ENCODE results near the gene LRCH3. TPM values are rescaled to one million over a fixed set of nuclear protein-coding genes. Genes with fewer than 3 reads are reported as not detected.

LRCH3 gene
- total RNA-seq (2016; rRNA removed; fragmentation: Illumina TruSeq; extraction: Trizol), result 25.5 and 37.8 TPM in 2 replicates
- 218 and 232 TPM in 2 replicates for total RNA-seq (2016; cell fraction: cytosol; rRNA removed; fragmentation: Illumina TruSeq; extraction: Trizol; ENCODE audit: low read depth)
- 24.4 and 24.7 TPM in 2 replicates for total RNA-seq (2016; cell fraction: insoluble cytoplasmic fraction; rRNA removed; fragmentation: Illumina TruSeq; extraction: Trizol)
- 46.4 and 46.7 TPM in 2 replicates for total RNA-seq (2016; cell fraction: membrane; rRNA removed; fragmentation: Illumina TruSeq; extraction: Trizol)
- 44.1 and 49.3 TPM in 2 replicates for total RNA-seq (2016; cell fraction: nucleus; rRNA removed; fragmentation: Illumina TruSeq; extraction: Trizol)
- 96.6 and 103 TPM in 2 replicates for polyA plus RNA-seq (2011; rRNA removed)
- polyA plus RNA-seq (2011; cell fraction: cytosol; rRNA removed), result 28.4 and 40.4 TPM in 2 replicates
- 91.5 and 98.6 TPM in 2 replicates for polyA plus RNA-seq (2011; cell fraction: nucleus; rRNA removed)
- 19.7 TPM in 2 replicates for polyA plus RNA-seq (2012)
- polyA plus RNA-seq (2016; cell fraction: cytosol; fragmentation: Illumina TruSeq; extraction: Trizol; ENCODE audit: low read depth), result 1.0 and 1.9 TPM in 2 replicates
- 21.2 and 31.8 TPM in 2 replicates for polyA plus RNA-seq (2016; cell fraction: insoluble cytoplasmic fraction; fragmentation: Illumina TruSeq; extraction: Trizol; ENCODE audit: low read depth)
- polyA plus RNA-seq (2016; cell fraction: membrane; fragmentation: Illumina TruSeq; extraction: Trizol; ENCODE audit: low read depth), result 4.6 and 5.7 TPM in 2 replicates
- polyA plus RNA-seq (2016; cell fraction: nucleus; fragmentation: Illumina TruSeq; extraction: Trizol; ENCODE audit: insufficient read depth, low read depth), result 50.6 and 53.6 TPM in 2 replicates
- 101 and 103 TPM in 2 replicates for polyA minus RNA-seq (2011; rRNA and poly(A)+ RNA removed; ENCODE audit: low replicate concordance)
- polyA minus RNA-seq (2011; cell fraction: cytosol; rRNA and poly(A)+ RNA removed), result 46.1 and 64.4 TPM in 2 replicates
- 104 and 122 TPM in 2 replicates for polyA minus RNA-seq (2011; cell fraction: nucleus; rRNA and poly(A)+ RNA removed)
- percentile 83 among the genes with signal in this experiment for Bru-seq, nascent RNA
- percentile 84 among the genes with signal in this experiment for BruChase-seq, experiment 1, labeled RNA remaining after a 6-hour chase
- BruChase-seq, experiment 2, labeled RNA remaining after a 2-hour chase, result percentile 88 among the genes with signal in this experiment
- long read RNA-seq, experiment 1, partial matches to known transcripts, result 1 of 5 reads
- long read RNA-seq, experiment 1, other reads (novel, unspliced or antisense), result 4 of 5 reads
- long read RNA-seq, experiment 2, partial matches to known transcripts, result 0 of 14 reads
- long read RNA-seq, experiment 2, other reads (novel, unspliced or antisense), result 14 of 14 reads

DNA sequence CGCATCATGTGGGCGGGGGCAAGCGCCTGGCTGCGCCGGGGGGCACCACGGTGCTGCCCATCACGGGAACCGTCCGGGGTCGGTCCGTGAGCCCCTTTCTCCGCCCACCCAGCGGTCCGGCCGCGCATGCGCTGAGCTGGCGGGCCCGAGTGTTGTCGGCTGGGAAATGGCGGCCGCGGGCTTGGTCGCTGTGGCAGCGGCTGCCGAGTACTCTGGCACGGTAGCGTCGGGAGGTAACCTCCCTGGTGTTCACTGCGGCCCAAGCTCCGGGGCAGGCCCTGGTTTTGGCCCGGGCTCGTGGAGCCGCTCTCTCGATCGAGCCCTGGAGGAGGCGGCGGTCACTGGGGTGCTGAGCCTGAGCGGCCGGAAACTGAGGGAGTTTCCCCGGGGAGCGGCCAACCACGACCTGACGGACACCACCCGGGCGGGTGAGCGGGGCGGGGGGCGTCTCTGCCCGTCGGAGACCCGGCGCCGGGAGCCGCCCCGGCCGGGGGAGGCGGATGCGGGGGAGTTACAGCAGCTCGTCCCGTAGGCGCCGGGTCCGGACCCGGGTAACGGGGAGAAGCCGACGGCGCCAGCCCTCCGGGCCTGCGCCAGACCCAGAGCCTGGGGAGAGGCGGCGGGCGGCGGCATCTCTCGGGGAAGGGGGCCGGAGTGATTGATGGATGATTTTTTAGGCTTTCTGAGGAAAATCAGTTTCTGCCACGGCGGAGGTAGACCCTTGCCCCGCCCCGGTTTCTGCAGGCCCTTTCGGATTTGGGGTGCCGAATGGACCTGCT lies at the start of gene LRCH3:
LRCH3 (plus strand) TSS at position 142 of the 779 bp plus-strand sequence; CDS start at position 167, 25 bp downstream.
- H3K4me3 ChIP-seq (replicated peaks in 1 of 3; ENCODE audit: insufficient read depth in 1 of 3, low read depth in 2 of 3, low read length in 3 of 3), result peak within 1 kb of the TSS; percentile 92 to 100 (median 96)
- DNase-seq (ENCODE audit: low spot score) (peak; percentile 56), FAIRE-seq (no peak), ATAC-seq (peak; percentile 86)
- peaks cover 52% of the 10 kb centered on the region for H3K4me1 ChIP-seq (ENCODE audit: insufficient read depth, low read length)
- BruUV-seq (replicated peaks), result no TSS peak
- H2AFZ ChIP-seq (ENCODE audit: low read length), result no peak within 1 kb of the TSS
- H3K27ac ChIP-seq (ENCODE audit: extremely low read length, insufficient read depth, low read length), result peak within 1 kb of the TSS; percentile 93
- H3K9me3 ChIP-seq (ENCODE audit: low read length), result no peaks in the 10 kb centered on the region
- in situ Hi-C loops (cut with HindIII; ENCODE audit: extremely low pct_ligation_motif_present, low pct_unique_long_range_greater_than_20kb), result no loop called here
- H4K20me1 ChIP-seq (ENCODE audit: insufficient read depth, low read length), result peaks cover 13% of the 10 kb centered on the region; the same call in 1 of the 2 replicates
- WGBS (ENCODE audit: low lambda C conversion rate), result 2% methylated on average over 15 of the region's 83 CpGs
- peak within 1 kb of the TSS; percentile 85 for H3K4me2 ChIP-seq (ENCODE audit: low read depth, low read length)
- no peaks in the 10 kb centered on the region; a peak in 1 of 5 replicates for H3K27me3 ChIP-seq (ENCODE audit: control insufficient read depth in 1 of 2, insufficient read depth in 2 of 2, low read length in 2 of 2)
- no peaks in the 10 kb centered on the region; a peak in 1 of 5 replicates for H3K36me3 ChIP-seq (replicated peaks in 1 of 2; ENCODE audit: control insufficient read depth in 1 of 2, insufficient read depth in 2 of 2, low read length in 2 of 2)
- H3K9ac ChIP-seq (ENCODE audit: insufficient read depth, low read depth, low read length), result peak within 1 kb of the TSS; percentile 97
- intact Hi-C loops (cut with micrococcal nuclease; ENCODE audit: unreplicated experiment), result loop anchor here (5.0 kb wide), 1 partner anchor 39 kb away; no protein-coding TSS in a partner anchor
- H3K79me2 ChIP-seq (ENCODE audit: insufficient read depth, low read length), result peaks cover 46% of the 10 kb centered on the region
- POLR2A ChIA-PET, result interaction anchor here (0.7 to 1.7 kb wide), 4 partner anchors 29 to 201 kb away, joined by 3 to 15 read pairs (median 4); no protein-coding TSS in a partner anchor
- CTCF ChIA-PET (ENCODE audit: low intra/inter-chr PET ratio, low total read pairs), result no interaction called here
- TF ChIP-seq TSC22D2 (CRISPR knock-in tag; IDR thresholded peaks at IDR 0.05; ENCODE audit: borderline replicate concordance), result no peak; the same call in 1 of the 2 replicates
- TF ChIP-seq SP5 (CRISPR knock-in tag; IDR thresholded peaks at IDR 0.05; ENCODE audit: borderline replicate concordance, low read depth), result peak; percentile 80
- TF ChIP-seq ZNF772 (CRISPR knock-in tag; IDR thresholded peaks at IDR 0.05), result peak; percentile 76; the same call in 1 of the 2 replicates
- TF ChIP-seq ZNF674 (CRISPR knock-in tag; IDR thresholded peaks at IDR 0.05; ENCODE audit: low read depth), result peak; percentile 65; the same call in 1 of the 2 replicates
- peak; percentile 84; the same call in 1 of the 2 replicates for TF ChIP-seq ZNF501 (CRISPR knock-in tag; IDR thresholded peaks at IDR 0.05)
- no peak for TF ChIP-seq PHF21A (CRISPR knock-in tag; IDR thresholded peaks at IDR 0.05)
- no peak for TF ChIP-seq NBN (conservative IDR thresholded peaks at IDR 0.05)
- 0 out of 2 replicates have a peak, but pooled peaks have one; percentile 66 for TF ChIP-seq ZNF510 (CRISPR knock-in tag; IDR thresholded peaks at IDR 0.05; ENCODE audit: low read depth)
- 0 out of 2 replicates have a peak, but pooled peaks have one; percentile 71 for TF ChIP-seq ZFYVE20 (CRISPR knock-in tag; IDR thresholded peaks at IDR 0.05; ENCODE audit: borderline replicate concordance, low read depth)
- TF ChIP-seq MAFK (conservative IDR thresholded peaks at IDR 0.05 in 1 of 2, IDR thresholded peaks at IDR 0.05 in 1 of 2; ENCODE audit: low read length in 2 of 2), result no peak
- TF ChIP-seq, protein P1, sequence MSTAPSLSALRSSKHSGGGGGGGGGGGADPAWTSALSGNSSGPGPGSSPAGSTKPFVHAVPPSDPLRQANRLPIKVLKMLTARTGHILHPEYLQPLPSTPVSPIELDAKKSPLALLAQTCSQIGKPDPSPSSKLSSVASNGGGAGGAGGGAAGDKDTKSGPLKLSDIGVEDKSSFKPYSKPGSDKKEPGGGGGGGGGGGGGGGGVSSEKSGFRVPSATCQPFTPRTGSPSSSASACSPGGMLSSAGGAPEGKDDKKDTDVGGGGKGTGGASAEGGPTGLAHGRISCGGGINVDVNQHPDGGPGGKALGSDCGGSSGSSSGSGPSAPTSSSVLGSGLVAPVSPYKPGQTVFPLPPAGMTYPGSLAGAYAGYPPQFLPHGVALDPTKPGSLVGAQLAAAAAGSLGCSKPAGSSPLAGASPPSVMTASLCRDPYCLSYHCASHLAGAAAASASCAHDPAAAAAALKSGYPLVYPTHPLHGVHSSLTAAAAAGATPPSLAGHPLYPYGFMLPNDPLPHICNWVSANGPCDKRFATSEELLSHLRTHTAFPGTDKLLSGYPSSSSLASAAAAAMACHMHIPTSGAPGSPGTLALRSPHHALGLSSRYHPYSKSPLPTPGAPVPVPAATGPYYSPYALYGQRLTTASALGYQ (CRISPR knock-in tag; IDR thresholded peaks at IDR 0.05), result no peak; the same call in none of the 2 replicates
- TF ChIP-seq IRX3 (CRISPR knock-in tag; IDR thresholded peaks at IDR 0.05; ENCODE audit: borderline replicate concordance, low read depth), result peak; percentile 77; the same call in 1 of the 2 replicates
- TF ChIP-seq NAIF1 (CRISPR knock-in tag; IDR thresholded peaks at IDR 0.05; ENCODE audit: borderline replicate concordance), result peak; percentile 72; the same call in 1 of the 2 replicates
- TF ChIP-seq RELA (CRISPR knock-in tag; IDR thresholded peaks at IDR 0.05), result peak; percentile 57; the same call in 1 of the 2 replicates
- TF ChIP-seq ZNF816 (CRISPR knock-in tag; IDR thresholded peaks at IDR 0.05; ENCODE audit: borderline replicate concordance), result no peak
- peak; percentile 87; the same call in 1 of the 2 replicates for TF ChIP-seq ZNF850 (CRISPR knock-in tag; conservative IDR thresholded peaks at IDR 0.05)
